Neural cell (in vitro differentiated cells): Measurements from ENCODE around the gene FOXO6.

ENCODE experiments used
- EP300 ChIP-seq: fragments of 450-650 bp; conservative IDR thresholded peaks from 2 replicates; pipeline ENCODE4 v1.6.1; 2014; ENCODE audit warnings: antibody characterized with exemption, mild to moderate bottlenecking, moderate library complexity; ENCODE audit not compliant: poor library complexity, severe bottlenecking
- EZH2 ChIP-seq: fragments of 200-600, 300-800 bp; shearing (Covaris generic), sonication (generic); IDR thresholded peaks from 2 replicates; pipeline ENCODE4 v1.6.1; 2014; ENCODE audit warnings: antibody characterized with exemption, low read length, borderline replicate concordance, mild to moderate bottlenecking; ENCODE audit not compliant: insufficient read depth, poor library complexity, severe bottlenecking
- MXI1 ChIP-seq: fragments of 450-650 bp; conservative IDR thresholded peaks from 2 replicates; pipeline ENCODE4 v1.6.1; 2014; ENCODE audit warnings: antibody characterized with exemption, mild to moderate bottlenecking; ENCODE audit not compliant: poor library complexity, severe bottlenecking
- POLR2AphosphoS5 ChIP-seq: IDR thresholded peaks from 2 replicates; pipeline ENCODE4 v1.6.1; 2012
- RAD21 ChIP-seq: fragments of 450-650 bp; conservative IDR thresholded peaks from 2 replicates; pipeline ENCODE4 v1.6.1; 2014; ENCODE audit warnings: antibody characterized with exemption, mild to moderate bottlenecking, moderate library complexity
- REST ChIP-seq: IDR thresholded peaks from 2 replicates; pipeline ENCODE4 v1.6.1; 2012; ENCODE audit warnings: borderline replicate concordance
- SMC3 ChIP-seq: fragments of 450-650 bp; conservative IDR thresholded peaks from 2 replicates; pipeline ENCODE4 v1.6.1; 2014; ENCODE audit warnings: antibody characterized with exemption, mild to moderate bottlenecking, moderate library complexity; ENCODE audit not compliant: poor library complexity
- TAF1 ChIP-seq: IDR thresholded peaks from 2 replicates; pipeline ENCODE4 v1.6.1; 2012; ENCODE audit warnings: low read depth
- TF ChIP-seq, protein P1 (sequence below): fragments of 450-650 bp; IDR thresholded peaks from 2 replicates; pipeline ENCODE4 v1.5.1; 2014; ENCODE audit warnings: antibody characterized with exemption, mild to moderate bottlenecking, moderate library complexity; ENCODE audit not compliant: poor library complexity, severe bottlenecking

- TF ChIP-seq, protein P1, sequence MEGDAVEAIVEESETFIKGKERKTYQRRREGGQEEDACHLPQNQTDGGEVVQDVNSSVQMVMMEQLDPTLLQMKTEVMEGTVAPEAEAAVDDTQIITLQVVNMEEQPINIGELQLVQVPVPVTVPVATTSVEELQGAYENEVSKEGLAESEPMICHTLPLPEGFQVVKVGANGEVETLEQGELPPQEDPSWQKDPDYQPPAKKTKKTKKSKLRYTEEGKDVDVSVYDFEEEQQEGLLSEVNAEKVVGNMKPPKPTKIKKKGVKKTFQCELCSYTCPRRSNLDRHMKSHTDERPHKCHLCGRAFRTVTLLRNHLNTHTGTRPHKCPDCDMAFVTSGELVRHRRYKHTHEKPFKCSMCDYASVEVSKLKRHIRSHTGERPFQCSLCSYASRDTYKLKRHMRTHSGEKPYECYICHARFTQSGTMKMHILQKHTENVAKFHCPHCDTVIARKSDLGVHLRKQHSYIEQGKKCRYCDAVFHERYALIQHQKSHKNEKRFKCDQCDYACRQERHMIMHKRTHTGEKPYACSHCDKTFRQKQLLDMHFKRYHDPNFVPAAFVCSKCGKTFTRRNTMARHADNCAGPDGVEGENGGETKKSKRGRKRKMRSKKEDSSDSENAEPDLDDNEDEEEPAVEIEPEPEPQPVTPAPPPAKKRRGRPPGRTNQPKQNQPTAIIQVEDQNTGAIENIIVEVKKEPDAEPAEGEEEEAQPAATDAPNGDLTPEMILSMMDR, result no peak
- TF ChIP-seq REST, result no peak
- no peak for TF ChIP-seq TAF1
- no peak for TF ChIP-seq RAD21
- no peak for TF ChIP-seq EZH2
- no peak for TF ChIP-seq EP300
- TF ChIP-seq SMC3, result no peak
- TF ChIP-seq MXI1, result no peak
- TF ChIP-seq POLR2AphosphoS5, result no peak
These were observed 51.5 kb downstream of the FOXO6 start for GRCh38 chr1:41412748-41413147.
